Parathyroid adenoma (tissue), 2 donors: ENCODE results near the gene NDUFA13.

Experiments used
- H2AFZ ChIP-seq: fragments of 300-600 bp; sonication (generic); one replicate; pipeline ENCODE4 v1.7.0; 2017; ENCODE audit warnings: antibody characterized with exemption, mild to moderate bottlenecking
- H3K27ac ChIP-seq: fragments of 300-600 bp; sonication (generic); one replicate; pipeline ENCODE4 v1.7.0; 2017
- H3K27me3 ChIP-seq: fragments of 300-600 bp; sonication (generic); one replicate; pipeline ENCODE4 v1.7.0; 2017; ENCODE audit warnings: low read length; ENCODE audit not compliant: control insufficient read depth, insufficient read depth
- H3K36me3 ChIP-seq: fragments of 300-600 bp; sonication (generic); one replicate; pipeline ENCODE4 v1.7.0; 2017; ENCODE audit warnings: low read length; ENCODE audit not compliant: control insufficient read depth, insufficient read depth
- H3K4me1 ChIP-seq: fragments of 300-600 bp; sonication (generic); one replicate; pipeline ENCODE4 v1.7.0; 2017; ENCODE audit warnings: control low read depth
- H3K4me2 ChIP-seq: fragments of 300-600 bp; sonication (generic); one replicate; pipeline ENCODE4 v1.7.0; 2017; ENCODE audit warnings: low read length
- H3K4me3 ChIP-seq: fragments of 300-600 bp; sonication (generic); one replicate; pipeline ENCODE4 v1.7.0; 2017; ENCODE audit warnings: low read depth, low read length
- H3K79me2 ChIP-seq: fragments of 300-600 bp; sonication (generic); one replicate; pipeline ENCODE4 v1.7.0; 2017; ENCODE audit warnings: control low read depth
- H3K9ac ChIP-seq: fragments of 300-600 bp; sonication (generic); one replicate; pipeline ENCODE4 v1.7.0; 2017; ENCODE audit warnings: mild to moderate bottlenecking
- H3K9me3 ChIP-seq: fragments of 300-600 bp; sonication (generic); one replicate; pipeline ENCODE4 v1.7.0; 2017; ENCODE audit warnings: low read length; ENCODE audit not compliant: control insufficient read depth
- TF ChIP-seq, protein P1 (sequence below): fragments of 300-600 bp; sonication (generic); IDR thresholded peaks from one replicate; pipeline ENCODE4 v1.7.0; 2017; ENCODE audit warnings: antibody characterized with exemption, mild to moderate bottlenecking
- donor health status: primary hyperparathyroidism.

The NDUFA13 gene

GRCh38 chr19:19529783-19530422, 13.9 kb downstream of the NDUFA13 start:
- TF ChIP-seq, protein P1, sequence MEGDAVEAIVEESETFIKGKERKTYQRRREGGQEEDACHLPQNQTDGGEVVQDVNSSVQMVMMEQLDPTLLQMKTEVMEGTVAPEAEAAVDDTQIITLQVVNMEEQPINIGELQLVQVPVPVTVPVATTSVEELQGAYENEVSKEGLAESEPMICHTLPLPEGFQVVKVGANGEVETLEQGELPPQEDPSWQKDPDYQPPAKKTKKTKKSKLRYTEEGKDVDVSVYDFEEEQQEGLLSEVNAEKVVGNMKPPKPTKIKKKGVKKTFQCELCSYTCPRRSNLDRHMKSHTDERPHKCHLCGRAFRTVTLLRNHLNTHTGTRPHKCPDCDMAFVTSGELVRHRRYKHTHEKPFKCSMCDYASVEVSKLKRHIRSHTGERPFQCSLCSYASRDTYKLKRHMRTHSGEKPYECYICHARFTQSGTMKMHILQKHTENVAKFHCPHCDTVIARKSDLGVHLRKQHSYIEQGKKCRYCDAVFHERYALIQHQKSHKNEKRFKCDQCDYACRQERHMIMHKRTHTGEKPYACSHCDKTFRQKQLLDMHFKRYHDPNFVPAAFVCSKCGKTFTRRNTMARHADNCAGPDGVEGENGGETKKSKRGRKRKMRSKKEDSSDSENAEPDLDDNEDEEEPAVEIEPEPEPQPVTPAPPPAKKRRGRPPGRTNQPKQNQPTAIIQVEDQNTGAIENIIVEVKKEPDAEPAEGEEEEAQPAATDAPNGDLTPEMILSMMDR, result no peak
- H3K9me3 ChIP-seq, result no peaks in the 10 kb centered on the region
- no peak overlapping the region for H3K4me3 ChIP-seq
- H3K9ac ChIP-seq, result no peak overlapping the region
- no peak overlapping the region for H3K27ac ChIP-seq
- H3K4me2 ChIP-seq, result no peak overlapping the region
- H3K4me1 ChIP-seq, result no peaks in the 10 kb centered on the region
- H2AFZ ChIP-seq, result no peak overlapping the region
- H3K27me3 ChIP-seq, result no peaks in the 10 kb centered on the region
- H3K36me3 ChIP-seq, result no peaks in the 10 kb centered on the region
- H3K79me2 ChIP-seq, result peaks cover 5% of the 10 kb centered on the region

GRCh38 chr19:19530423-19530804, 14.4 kb downstream of the NDUFA13 start:
- Histone ChIP-seq H3K4me1 (no peaks in the 10 kb centered on the region), H3K4me2 (no peak overlapping the region), H3K27me3 (no peaks in the 10 kb centered on the region), H3K4me3 (no peak overlapping the region), H3K36me3 (no peaks in the 10 kb centered on the region), H3K79me2 (peaks cover 2% of the 10 kb centered on the region), H3K9ac (no peak overlapping the region), H2AFZ (no peak overlapping the region), H3K9me3 (no peaks in the 10 kb centered on the region), H3K27ac (no peak overlapping the region)
- TF ChIP-seq, protein P1, result no peak

DNA sequence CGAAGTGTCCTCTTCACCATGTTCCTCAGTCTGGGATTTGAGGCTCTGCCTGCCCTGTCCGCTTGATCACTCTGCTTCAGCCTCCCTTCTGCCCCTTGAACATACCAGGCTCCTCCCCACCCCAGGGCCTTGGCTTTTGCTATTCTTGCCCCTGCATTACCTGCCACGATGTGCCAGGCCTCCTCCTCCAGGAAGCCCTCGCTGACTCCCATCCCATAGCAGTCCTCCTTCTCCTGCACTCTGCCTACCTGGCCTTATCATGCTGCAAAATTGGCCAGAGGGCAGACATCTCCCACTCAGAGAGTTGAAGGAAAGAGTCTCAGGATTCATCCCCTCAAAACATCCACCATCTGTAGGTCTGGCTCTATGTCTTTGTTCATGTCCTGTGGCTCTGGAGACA, 14.9 kb downstream of the NDUFA13 start:
- no peaks in the 10 kb centered on the region for H3K36me3 ChIP-seq
- H3K4me1 ChIP-seq, result no peaks in the 10 kb centered on the region
- H3K79me2 ChIP-seq, result no peaks in the 10 kb centered on the region
- no peaks in the 10 kb centered on the region for H3K9me3 ChIP-seq
- H3K27me3 ChIP-seq, result no peaks in the 10 kb centered on the region
- H3K27ac ChIP-seq, result no peak overlapping the region
- TF ChIP-seq, protein P1, result no peak
- no peak overlapping the region for H3K9ac ChIP-seq
- no peak overlapping the region for H3K4me3 ChIP-seq
- H2AFZ ChIP-seq, result no peak overlapping the region
- no peak overlapping the region for H3K4me2 ChIP-seq

DNA sequence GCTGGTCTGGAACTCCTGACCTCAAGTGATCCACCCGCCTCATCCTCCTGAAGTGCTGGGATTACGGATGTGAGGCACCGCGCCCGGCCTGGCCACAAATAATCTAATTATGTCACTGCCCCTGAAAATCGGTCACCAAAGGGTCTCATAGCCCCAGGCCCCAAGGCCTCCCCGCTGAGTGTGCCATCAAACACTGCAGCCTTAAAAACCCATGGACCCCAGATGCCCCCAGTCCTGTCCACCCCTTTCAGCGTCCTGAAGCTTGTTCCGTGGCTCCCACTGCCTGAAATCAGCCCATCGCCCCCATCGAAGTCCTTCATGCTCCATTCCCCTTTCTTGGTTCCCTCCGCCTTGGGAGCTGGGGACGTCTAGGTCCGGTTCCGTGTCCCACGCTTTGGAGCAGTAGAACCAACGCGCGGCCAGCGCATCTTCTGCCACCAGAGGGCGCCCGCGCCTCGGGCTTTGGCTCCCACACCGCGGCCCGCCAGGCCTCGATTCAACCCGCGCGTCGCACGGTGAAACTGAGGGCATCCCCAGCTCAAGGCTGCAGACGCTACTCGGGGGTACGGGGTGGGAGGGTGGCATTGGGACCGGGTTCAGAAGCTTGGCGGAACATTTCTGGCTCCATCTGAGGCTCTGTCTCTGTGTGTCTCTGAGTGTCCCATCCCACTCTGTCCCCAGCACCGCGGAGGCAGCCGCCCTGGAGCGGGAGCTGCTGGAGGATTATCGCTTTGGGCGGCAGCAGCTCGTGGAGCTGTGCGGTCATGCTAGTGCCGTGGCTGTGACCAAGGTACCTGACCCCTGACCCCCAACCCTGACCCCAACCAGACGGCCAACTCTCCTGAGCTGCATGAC, 16.2 kb downstream of the NDUFA13 start:
- no peaks in the 10 kb centered on the region for H3K27me3 ChIP-seq
- TF ChIP-seq, protein P1, result peak; percentile 96

More for the DNA sequence above, 16.2 kb downstream of the NDUFA13 start:
- no peak overlapping the region for H3K4me3 ChIP-seq
- H3K9me3 ChIP-seq, result no peaks in the 10 kb centered on the region
- H3K4me1 ChIP-seq, result no peaks in the 10 kb centered on the region
- no peaks in the 10 kb centered on the region for H3K36me3 ChIP-seq
- H2AFZ ChIP-seq, result no peak overlapping the region
- no peaks in the 10 kb centered on the region for H3K79me2 ChIP-seq
- H3K27ac ChIP-seq, result no peak overlapping the region
- H3K4me2 ChIP-seq, result no peak overlapping the region
- no peak overlapping the region for H3K9ac ChIP-seq
